NCI-H345 treated with DMSO at 0.1 percent for 48 hours (cell line): ENCODE data around the gene AGAP1.

Experiments used
- DNase-seq: peaks from one replicate; lab custom pipeline; 2025; ENCODE audit not compliant: unreplicated experiment; lab: John Stamatoyannopoulos, UW

The AGAP1 gene

DNA sequence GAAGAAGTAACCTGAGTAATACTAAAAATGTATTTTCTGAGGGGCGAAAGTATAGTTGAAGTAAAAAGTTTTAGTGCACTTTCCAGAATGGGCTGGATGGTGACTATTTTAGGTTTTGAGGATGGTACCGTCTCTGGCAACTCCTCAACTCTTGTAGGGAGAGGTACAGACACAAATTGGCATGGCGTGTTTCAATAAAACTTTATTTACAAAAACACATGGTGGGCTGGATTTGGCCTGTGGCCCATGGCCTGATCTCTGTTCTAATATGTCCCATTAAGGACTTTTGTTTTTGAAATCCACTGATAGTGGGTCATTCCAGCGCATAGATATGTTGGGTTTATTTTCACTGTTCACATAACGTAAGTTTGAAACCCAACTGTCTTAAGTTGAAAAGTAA lies 132.8 kb downstream of the AGAP1 start:
- DNase-seq: no peak

DNA sequence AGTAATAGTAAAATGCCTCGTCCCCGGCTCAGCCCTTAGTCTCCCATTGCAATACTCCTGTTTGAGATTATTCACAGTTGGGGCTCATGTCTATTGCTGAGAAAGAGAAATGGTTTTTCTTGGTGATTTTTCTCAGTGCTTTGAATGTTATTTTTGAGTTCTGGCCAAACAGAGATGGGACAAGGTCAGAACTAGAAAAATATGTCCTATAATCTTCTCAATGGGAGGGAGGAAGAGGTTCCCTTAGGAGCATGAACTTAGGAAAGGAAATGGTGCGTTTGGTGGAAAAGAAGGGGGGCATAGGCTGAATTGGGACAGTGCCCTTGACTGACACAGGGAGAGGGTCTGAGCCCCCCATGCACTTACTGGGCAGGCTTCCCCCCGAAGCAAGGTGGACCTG lies 133.8 kb downstream of the AGAP1 start:
- no peak for DNase-seq

DNA sequence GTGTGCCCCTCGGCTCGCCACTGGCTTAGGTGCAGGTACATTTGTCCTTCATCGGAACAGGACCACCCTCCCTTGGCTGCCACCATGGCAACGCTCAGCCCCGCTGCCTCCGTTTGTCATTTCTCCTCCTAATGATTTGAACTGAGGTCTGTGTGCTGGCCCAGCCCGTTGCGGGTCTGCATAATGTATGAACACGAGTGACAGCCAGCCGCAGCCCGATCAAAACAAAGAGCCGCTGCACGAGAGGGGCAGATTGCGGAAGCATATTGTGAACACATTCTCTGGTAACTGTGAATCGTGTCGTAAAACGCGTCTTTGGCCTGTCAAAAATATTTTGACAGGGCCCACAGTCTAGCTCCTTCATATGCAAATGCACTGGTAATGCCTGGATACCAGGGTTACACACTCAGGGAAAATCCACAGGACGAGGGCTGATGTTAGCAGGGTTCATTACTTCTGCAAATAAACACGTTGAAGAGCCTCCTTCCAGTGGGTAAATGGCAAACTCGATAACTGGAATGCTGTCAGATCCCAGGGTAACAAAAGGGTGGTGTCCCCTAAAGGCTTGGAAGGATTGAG lies 137.0 kb downstream of the AGAP1 start:
- DNase-seq: no peak

DNA sequence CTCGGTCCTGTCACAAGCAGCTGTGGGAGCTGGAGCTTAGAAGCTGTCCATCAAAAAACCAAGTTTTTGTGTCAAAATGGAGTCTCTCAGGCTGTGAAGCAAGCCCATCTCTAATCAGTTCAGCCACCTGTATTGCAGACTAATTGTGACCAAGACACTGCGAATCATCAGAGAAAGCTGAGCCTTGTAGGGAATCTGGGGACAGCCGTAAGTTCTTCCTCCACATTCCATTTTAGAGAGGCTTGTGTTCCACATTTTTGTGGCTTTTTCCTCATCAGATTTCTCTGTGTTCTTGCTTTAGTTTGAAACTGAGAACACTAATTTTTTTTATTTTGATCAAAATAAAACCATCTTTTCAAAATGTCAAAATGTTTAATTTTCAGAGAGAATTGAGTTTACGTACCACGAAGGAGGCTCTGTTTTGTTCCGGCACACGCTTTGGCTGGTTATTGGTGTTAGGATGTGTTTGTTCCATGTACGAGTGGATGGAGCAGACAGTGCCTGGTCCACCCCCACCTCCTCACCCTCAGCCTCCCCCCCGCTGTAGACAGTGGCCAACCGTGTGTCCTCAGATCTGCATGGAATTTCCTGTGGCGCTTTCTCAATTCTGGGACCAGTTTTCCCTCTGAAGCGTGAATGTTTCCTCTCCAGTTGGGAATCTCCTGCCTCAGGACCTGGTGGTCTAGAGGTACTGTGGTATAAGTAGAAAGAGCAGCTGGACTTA lies 140.8 kb downstream of the AGAP1 start:
- no peak for DNase-seq

DNA sequence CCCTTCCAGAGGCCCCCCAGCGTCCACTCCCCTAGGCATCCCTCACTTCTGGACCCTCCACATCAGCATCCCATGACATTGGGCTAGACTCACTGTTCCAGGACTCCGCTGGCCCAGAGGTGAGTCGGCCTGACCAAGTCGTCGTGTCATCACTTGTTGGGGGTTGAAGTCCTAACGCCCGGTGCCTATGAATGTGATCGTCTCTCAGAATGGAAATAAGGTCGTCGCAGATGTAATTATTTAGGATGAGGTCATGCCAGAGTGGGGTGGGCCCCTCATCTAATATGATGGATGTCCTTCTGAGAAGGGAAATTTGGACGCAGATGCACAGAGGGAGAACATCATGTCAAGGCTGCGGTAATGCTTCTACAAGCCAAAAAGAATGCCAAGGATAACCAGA lies 142.7 kb downstream of the AGAP1 start:
- DNase-seq: no peak

DNA sequence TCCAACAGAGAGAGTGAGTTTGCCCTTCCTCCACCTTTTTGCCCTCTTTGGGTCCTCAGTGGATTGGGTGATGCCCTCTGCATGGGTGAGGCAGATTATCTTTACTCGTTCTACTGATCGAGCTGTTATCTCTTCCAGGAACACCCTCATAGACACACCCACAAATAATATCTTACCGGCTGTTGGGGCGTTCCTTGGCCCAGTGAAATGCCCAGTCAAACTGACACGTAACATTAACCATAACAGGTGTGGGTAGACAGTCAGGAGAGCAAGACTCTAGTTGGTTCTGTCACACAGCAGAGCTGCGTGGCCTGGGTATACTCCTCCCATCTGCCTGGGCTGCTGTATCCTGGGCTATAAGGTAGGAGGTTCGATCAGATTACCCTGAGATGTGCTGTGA lies 144.1 kb downstream of the AGAP1 start:
- no peak for DNase-seq

DNA sequence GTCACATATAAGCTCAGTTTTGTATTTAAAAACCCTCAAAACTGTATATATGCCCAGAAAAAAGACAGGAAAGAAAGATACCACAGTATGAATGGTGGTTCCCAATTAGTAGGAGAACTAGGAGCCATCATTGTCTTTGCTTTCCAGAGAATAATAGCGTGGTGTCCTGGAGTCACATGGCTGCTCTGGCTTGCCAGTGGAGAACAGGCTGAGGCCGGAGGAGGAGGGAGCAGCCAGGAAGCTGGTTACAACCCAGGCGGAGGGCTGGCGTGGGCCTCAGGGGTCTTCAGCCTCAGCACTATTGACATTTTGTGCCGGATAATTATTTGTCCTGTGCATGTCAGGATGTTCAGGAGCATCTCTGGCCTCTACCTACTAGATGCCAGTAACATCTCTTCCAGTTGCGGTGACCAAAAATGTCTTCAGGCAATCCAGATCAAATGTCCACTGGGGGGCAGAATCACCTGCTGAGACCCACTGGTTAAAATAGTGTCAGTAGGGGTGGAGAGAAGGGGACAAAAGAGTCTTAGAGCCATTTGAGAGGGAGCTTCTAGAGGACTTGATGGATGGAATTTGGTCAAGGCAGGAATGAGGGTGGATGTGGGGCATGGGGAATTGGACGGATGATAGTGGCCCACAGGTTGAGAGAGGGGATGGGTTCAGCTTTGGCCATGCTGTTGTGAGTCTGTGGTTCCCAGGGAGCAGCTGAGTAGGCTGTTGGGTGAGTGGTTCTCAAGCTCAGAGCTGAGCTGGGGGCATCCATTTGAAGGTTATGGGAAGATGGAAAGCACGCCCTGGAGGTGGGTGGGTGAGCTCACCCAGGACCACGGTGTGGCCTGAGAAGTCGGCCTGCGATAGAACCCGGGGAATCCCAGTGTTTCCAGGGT lies 144.9 kb downstream of the AGAP1 start:
- no peak for DNase-seq

DNA sequence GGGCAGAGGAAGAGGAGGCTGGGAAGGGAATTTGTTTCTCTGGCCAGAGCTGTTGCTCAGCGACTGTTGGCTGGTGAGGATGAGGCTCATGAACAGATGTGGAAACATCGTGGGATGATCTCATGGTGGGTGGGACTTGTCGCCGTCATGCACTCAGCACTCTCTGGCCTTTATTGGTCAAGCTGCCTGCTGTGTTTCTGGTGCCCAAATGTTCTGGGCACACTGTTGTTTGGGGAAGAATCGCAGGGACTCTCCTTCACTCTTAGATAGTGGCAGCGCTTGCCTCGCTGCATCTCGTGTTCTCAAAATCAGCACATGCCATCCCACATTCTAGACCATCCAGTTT lies 145.6 kb downstream of the AGAP1 start:
- no peak for DNase-seq

DNA sequence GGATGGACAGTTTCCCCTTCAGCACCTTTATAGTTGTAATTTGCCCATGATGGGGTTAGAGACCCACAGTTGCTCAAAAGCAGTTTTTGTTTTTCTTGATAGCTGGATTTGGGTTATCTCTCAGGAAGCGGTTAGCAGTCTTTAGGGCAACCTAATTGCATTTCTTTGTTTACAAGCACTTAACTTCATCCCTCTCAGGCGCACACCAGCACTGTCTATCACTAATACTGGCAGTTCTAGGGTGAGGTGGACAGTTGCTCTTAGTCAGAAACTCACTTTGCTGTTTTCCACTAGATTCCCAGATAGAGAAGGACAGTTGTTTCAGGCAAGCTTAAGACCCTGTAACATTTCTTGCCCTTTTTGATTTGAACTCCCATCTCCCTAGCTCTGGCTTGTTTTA lies 146.0 kb downstream of the AGAP1 start:
- DNase-seq: no peak

DNA sequence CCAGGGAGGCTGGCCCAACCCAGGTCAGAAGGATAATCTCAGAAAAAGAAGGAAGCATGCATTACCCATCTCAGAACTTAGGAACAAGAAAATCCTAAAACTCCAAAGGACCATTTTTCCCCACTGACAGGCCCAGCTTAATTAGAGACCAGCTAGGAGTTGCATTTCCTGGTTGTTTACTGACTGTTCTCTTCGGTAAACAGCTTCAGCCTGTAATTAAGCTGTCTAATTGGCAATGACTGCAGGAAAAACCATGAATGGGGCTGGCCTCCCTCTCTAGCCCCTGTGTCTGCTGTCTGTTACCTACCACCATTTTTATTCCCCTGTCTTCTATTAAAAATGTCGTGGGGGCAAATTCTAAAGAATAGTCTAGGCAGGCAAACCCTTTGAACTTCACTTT lies 146.5 kb downstream of the AGAP1 start:
- DNase-seq: no peak

DNA sequence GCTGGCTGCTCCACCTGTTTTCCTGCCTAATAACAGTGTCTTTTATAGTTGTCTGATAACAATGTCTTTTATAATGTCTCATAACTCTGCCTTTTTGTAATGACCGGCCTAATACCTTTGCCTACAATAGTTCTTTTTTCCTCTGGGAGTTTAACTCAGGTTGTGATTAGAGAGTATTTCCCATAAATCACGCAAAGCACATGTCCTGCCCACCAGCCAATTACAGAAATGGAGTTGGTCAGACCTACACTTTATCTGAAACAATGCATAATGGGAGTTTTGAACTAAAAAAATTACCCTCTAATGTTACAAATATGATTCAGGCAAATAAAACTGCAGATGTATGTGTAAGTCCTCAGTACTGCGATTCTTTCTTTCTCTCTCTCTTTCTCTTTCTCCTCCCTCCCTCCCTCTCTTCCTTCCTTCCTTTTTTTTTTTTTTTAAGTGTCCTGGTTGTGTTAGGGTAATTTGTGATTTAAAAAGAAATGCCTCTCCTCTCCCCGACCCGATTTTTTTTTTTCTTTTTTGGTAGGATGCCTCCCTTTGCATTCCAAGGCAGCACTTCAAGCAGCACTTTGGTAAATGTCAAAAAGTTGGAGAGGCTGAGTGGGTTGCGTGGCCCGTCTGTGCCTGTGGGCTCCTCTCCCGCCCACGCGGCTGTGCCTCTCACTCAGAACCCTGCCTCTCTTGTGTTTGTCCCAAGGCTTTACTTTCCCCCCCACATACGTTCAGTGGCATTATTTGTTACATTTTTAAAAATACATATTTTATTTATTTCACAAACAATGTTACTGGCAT lies 147.3 kb downstream of the AGAP1 start:
- no peak for DNase-seq

DNA sequence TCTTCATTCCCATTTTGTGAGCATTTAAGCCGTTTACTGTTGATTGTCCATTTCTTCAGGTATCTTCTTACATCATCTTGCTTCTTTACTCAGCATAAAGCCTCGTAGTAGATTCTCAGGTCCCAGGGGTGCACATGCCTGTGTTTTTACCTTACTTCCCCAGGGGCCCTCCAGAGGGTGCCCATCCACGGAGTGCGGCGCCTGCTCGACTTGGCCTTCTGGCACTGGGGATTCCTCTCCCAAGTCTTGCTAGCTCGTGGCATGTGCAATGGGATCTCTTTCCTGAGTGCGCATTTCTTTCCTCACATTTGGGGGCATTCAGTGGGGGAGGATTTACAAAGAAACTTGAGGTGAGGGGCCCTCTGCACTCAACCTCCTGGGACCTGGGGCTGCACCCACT lies 148.1 kb downstream of the AGAP1 start:
- no peak for DNase-seq

DNA sequence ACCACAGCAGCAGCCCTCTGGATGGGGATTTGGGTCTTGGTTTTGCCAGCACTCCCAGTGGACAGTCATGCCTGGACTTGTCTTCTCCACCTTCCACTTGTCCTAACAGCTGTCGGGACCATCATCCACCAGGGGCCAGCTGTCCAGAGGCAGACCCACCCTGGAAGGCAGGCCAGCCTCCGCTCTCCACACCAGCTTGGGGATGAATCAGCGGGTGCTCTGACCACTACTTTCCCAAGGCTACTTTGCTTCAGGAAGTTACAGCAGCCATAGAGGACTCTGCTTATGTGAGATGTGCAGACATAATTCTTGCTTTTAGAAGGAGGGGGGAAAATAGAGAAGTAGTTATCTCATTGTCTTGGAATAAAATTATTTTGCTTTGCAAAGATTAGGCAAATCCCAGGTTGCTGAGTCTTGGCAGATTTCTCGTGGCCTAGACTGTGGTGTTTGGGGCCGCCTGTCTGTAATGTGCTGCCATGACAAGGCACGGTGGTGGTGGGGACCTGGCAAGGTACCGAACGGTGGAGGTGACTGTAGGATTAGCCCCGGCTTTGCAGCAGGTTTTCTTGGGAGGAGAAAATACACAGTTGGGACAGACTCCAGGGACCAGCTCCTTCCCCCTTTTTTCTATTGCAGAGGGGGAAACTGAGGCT lies 148.7 kb downstream of the AGAP1 start:
- DNase-seq: no peak

DNA sequence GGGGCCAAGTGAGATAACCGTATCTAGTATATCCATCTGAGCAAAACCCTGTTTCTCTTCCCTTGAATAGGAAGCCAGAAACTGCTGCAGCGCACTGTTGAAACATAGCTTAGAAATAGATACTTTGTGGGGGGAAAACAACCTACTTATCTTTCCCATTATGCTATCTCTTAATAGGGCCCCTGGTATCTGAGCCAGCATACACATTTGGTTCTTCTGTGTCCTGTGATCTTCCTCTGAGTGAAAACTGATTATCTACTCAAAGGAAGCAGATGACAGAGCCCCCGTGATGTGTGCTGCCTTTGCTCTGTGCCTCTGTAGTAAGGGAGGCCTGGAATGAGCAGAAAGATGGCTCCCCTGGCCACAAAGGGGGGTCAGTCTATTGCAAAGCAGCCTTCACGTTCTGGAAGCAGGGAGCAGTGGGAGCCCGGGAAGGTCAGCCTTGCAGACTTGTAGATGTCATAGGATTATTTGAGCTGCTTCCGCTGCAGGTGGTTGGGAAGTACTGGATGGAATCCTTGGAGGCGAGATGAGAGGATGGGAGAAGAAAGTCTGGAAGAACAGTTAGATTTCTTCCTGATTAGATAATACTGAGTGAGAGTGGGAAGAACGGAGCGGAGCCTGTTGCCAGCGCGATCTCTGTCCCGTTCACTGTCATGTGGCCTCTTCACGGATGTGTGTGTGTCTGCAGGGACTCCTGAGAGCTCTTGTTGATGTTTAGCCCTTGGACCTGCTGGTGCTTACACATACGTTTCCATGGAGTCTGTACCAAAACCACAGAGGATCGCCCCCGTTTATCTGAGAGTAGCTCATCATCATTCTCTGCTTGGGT lies 150.1 kb downstream of the AGAP1 start:
- DNase-seq: no peak

DNA sequence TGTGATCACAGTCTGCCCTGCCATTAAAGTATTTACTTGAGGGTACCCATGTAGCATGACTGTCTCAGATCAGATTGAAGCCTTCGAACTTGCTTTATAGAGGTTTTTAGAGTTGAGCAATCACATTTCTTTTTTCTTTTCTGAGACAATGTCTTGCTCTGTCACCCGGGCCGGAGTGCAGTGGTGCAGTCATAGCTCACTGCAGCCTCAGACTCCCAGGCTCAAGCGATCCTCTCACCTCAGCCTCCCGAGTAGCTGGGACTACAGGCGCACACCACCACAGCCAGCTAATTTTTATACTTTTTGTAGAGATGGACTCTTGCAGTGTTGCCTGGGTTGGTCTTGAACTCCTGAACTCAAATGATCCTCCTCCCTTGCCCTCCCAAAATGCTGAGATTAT lies 153.4 kb downstream of the AGAP1 start:
- DNase-seq: no peak

DNA sequence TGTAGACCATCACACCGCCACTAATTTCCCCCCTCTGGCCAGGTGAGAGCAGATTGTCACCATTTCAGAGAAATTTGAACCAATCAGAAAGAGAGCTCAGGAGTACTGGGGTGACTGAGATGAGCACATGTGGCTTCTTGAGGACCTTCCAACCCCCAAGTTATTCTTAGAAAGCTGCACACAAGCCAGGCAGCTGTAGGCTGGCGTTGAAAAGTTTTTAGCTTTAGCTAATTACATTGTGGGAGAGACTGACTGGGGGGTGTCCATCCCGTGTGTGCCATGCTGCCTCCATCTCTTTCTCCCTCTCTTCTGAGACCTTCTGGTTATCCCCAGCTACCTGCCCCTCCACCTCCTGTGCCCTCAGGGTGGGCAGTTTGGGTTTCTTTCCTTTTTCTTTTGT lies 154.0 kb downstream of the AGAP1 start:
- DNase-seq: no peak

DNA sequence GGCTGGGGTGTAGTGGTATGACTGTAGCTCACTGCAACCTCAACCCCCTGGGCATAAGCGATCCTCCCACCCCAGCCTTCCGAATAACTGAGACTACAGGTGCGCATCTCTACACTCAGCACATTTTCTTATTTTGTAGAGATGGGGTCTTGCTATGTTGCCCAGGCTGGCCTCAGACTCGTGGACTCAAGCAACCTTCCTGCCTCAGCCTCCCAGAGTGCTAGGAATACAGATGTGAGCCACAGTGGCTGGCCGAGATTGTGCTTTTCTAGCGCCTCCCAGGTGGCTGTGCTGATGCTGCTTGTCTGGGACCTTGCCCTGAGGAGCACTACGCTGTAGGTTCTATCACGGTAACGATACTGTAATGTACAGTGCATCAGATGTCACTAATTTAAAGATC lies 155.6 kb downstream of the AGAP1 start:
- DNase-seq: no peak

DNA sequence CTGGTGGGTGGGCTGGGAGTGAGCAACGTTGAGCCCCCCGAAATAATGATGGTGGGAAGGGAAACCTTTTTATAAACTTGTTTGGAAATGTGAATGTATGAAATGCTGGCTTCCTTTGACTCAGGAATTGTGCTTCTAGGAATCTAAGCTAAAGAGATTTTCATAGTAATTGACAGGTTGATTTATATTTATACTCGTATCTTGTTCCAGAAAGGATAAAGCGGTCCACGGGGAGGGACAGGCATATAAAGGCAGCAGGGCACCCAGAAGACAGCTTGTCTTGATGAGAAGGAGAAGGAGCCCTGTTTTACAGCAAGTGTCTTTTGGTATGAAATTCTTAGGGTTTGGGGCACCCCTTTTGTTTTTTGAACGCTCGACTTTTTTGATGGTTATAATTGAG lies 157.8 kb downstream of the AGAP1 start:
- no peak for DNase-seq

DNA sequence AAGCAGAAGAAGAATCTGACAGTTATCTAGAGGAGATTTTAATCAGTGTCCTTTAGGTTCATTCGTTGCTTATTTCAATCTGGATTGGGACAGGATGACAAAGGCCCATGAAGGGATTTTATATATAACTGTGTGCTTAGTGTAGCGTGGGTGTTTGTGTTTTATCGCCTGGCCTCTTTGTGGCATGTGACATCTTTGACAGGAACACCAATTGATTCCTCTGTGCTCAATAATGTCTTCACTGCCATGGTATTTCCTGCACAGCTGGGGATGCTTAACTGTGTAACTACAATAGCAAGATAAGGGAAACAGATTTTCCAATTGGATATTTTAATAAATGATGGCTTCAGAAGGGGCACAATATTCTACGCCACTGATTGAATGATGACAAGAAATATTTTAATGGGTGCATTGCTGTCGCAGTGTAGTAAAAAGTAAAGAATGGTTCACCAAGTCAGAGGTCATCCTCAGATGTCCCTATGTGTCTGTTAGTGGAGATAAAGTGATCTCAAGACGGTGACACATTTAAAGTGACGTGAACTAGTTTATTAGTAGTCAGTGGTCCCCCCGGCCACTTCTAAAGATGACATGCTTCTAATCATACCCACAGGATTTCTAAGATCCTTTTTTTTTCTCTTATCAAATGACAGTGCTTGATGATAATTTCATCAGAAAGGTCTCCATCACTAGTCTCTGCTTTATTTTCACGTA lies 160.4 kb downstream of the AGAP1 start:
- no peak for DNase-seq
